GM12873 (cell line): ENCODE results near the gene KIF5C.

Experiments used
- TF ChIP-seq, protein P1 (sequence below): IDR thresholded peaks from 2 replicates; pipeline ENCODE4 v1.5.1; 2012; ENCODE audit warnings: low read depth, mild to moderate bottlenecking, moderate library complexity, low read length, control low read depth; ENCODE audit not compliant: insufficient read depth; ENCODE audit errors: missing control alignments

The KIF5C gene

DNA sequence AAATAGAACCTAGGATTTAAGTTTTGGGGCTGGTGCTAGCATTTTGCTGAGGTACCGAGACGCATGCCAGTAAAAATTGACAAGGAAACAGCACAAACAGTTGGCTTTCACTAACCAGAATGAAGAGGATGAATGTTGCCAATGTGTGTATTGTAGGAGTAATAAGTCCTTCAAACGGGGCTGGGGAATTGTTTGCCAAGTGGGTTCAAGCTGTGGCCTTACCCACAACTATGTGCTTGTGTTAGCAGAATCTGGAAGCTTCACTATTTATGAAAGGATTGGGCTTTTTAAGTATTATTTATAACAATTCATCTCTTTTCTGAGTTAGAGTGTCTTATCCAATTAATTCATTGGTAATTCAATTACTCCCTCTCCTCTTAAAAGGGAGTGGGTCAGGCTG, 15.0 kb upstream of the KIF5C start:
- TF ChIP-seq, protein P1, sequence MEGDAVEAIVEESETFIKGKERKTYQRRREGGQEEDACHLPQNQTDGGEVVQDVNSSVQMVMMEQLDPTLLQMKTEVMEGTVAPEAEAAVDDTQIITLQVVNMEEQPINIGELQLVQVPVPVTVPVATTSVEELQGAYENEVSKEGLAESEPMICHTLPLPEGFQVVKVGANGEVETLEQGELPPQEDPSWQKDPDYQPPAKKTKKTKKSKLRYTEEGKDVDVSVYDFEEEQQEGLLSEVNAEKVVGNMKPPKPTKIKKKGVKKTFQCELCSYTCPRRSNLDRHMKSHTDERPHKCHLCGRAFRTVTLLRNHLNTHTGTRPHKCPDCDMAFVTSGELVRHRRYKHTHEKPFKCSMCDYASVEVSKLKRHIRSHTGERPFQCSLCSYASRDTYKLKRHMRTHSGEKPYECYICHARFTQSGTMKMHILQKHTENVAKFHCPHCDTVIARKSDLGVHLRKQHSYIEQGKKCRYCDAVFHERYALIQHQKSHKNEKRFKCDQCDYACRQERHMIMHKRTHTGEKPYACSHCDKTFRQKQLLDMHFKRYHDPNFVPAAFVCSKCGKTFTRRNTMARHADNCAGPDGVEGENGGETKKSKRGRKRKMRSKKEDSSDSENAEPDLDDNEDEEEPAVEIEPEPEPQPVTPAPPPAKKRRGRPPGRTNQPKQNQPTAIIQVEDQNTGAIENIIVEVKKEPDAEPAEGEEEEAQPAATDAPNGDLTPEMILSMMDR: no peak

DNA sequence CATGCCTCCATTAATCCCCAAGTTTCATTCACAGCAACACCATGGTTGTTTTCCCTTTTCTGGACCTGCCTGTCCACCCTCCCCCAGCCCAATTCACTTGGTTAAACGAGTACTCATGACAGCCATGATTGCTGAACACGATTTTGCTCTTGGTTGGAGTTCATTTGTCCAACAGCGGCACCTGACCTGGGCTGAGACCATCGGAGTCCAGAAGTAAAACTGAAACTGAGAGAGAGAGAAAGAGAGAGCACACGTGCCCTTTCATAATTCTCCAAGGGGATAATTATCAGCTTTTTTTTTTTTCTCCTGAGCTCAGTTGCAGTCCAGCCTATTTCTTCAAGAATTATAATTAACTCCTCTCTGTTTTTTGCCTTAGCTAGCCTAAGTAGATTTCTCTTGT, 13.7 kb upstream of the KIF5C start:
- TF ChIP-seq, protein P1: no peak

DNA sequence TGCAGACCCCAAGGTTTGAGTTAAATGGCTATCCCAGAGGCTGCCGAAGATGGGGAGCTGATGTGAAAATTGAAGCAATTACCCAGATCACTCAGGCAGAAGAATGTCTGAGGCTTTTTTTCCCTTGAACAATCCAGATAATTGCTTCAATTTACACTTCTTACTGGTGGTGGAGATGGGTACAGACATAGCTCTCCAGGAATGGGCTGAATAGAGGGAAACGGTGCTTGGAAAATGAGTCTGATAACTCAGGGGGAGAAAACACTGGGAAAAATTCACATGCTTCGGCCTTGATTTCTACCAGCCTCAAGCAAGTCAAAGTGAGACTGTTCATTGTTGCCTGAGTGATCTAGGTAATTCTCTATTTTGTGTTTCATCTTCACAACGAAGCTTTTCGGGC, 9.5 kb upstream of the KIF5C start:
- TF ChIP-seq, protein P1: no peak

DNA sequence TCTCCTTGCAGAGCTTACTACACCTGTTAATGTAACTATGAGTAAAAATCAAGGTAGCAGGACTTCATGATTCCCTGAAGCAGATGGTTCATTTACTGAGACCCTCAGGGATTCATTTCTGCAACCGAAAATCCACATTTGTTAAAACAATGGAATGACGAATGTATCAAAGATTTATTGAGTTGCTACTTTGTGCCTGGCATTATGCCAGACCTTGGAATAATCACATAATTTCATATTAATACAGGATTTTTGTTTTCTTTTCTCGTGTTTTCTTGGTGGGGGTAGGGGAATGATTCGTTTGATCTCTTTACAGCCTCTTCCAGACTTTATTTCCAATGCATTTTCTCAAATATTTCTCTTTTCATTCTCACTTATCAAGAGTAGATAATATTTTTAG, 8.9 kb upstream of the KIF5C start:
- TF ChIP-seq, protein P1: no peak

DNA sequence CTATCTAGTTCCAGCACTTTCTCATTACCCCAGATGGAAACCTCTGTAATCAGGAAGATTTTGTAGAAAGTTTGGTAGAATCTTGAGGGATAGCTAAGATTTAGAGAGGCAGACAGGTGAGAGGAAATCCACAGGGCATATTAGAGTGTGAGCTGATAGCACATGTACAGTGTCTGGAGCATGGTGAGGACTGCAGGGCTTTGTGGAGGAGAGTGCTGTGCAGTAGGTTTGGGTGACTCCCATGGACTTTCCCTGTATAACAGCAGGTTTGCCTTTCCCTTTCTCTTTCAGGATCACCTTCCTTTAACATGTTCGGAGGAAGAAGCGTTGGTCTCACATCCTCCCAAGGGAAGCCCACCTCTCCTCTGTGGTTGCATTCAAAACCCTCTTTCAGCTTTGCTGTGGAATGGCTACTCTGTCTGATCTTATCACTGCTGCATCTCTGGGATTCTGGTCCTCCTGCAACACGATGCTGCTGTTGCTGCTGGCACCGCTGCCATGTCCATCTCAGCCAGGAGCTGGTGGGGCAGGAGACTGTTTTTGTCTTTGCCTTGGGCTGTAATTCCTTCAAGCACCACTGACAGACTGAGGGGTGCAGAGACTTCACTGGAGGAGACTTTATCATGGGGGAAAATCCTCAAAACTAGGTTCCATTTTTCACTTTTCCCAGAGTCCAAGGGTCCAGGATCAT, 7.8 kb upstream of the KIF5C start:
- TF ChIP-seq, protein P1: no peak

DNA sequence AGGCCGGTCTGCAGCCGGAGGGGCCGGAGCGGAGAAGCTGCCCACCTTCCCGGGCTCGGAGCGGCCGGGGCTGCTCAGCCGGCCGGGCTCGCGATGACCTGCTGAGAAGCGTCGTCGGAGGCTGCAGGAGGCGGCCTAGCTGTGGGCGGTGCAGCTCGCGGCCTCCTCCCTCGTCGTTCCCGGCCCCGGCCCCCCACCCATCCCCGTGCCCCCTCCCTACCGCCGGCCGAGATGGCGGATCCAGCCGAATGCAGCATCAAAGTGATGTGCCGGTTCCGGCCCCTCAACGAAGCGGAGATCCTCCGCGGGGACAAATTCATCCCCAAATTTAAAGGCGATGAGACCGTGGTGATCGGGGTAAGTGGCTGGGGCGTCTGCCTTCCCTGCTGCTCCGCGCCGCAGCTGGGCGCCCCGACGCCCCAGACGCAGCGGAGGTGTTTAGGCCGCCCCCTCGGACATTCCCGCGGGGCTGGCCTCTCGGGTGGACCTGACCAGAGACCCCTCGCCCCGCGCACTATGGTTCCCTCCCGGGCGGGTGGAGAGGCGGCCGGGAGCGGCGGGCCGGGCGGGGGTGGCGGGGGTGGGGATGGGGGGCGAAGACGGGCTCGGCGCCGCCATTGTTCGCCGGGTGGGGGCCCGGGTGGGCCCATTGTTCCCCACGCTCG, 492 bp downstream of the KIF5C start:
- TF ChIP-seq, protein P1: no peak

DNA sequence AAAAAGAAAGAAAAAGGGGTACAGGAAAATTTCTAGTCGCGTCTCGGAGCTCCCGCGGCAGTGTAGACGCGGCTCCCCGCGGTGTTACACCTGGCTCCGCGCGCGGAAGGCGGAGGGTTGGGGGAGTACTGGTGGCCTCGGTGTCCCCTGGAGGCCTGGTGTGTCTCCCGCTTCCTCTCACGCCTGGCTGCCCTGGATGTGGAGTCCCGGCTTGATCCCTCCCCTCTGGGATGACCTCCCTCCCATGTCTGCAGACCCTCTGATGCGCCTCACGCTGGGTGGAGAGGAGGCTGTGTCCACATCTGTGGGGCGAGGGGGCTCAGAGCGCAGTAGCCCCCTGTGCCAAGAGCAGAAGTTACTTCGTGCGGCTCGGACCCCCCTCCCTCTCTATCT, 1.2 kb downstream of the KIF5C start:
- TF ChIP-seq, protein P1: no peak
